Kidney (tissue), 14 donors: ENCODE results near the gene CLDN9. TPM values are rescaled to one million over a fixed set of nuclear protein-coding genes. Genes with fewer than 3 reads are reported as not detected.
A peak's percentile ranks its signal among the peaks of the same experiment; 100 is the strongest.

Experiments
- DNase-seq, 5 donors: peaks; one replicate each; pipeline ENCODE4 v3.0.0-alpha.2; 2013 to 2020
- FAIRE-seq: peaks from 2 replicates; lab custom pipeline; 2012; peaks lifted over from hg19 to GRCh38; lab: Jason Lieb, UNC
- H3K27ac ChIP-seq, 2 donors: one replicate each; pipeline ENCODE4 v1.7.0; 2013; ENCODE audit warnings: low read depth in 2 of 2, low read length in 2 of 2, inconsistent platforms in 1 of 2
- H3K27me3 ChIP-seq: one replicate; pipeline ENCODE4 v1.7.1; 2013; ENCODE audit warnings: low read length, inconsistent platforms; ENCODE audit not compliant: control insufficient read depth, insufficient read depth
- H3K36me3 ChIP-seq, 3 donors: one replicate each; pipeline versions ENCODE4 v1.7.0 to v1.7.1; 2013; ENCODE audit warnings: low read length in 3 of 3, control low read depth in 1 of 3, inconsistent platforms in 1 of 3; ENCODE audit not compliant: insufficient read depth in 3 of 3, control insufficient read depth in 2 of 3
- H3K4me1 ChIP-seq, 3 donors: one replicate each; pipeline versions ENCODE4 v1.7.0 to v1.7.1; 2013; ENCODE audit warnings: low read length in 3 of 3, inconsistent platforms in 1 of 3, low read depth in 1 of 3; ENCODE audit not compliant: control insufficient read depth in 2 of 3, insufficient read depth in 2 of 3
- H3K4me3 ChIP-seq, 3 donors: one replicate each; pipeline versions ENCODE4 v1.7.0 to v1.8.1; 2013; ENCODE audit warnings: low read length in 3 of 3, control low read depth in 1 of 3, inconsistent platforms in 1 of 3
- H3K9ac ChIP-seq, 3 donors: one replicate each; pipeline versions ENCODE4 v1.7.0 to v1.7.1; 2013; ENCODE audit warnings: low read length in 3 of 3, control low read depth in 1 of 3, inconsistent platforms in 1 of 3
- H3K9me3 ChIP-seq, 3 donors: one replicate each; pipeline versions ENCODE4 v1.7.0 to v1.7.1; 2013; ENCODE audit warnings: low read length in 3 of 3, control low read depth in 1 of 3, inconsistent platforms in 1 of 3; ENCODE audit not compliant: control insufficient read depth in 2 of 3, insufficient read depth in 1 of 3
- CTCF ChIP-seq: IDR thresholded peaks from 3 replicates; pipeline ENCODE4 v1.5.1; 2012; ENCODE audit warnings: mild to moderate bottlenecking, moderate library complexity, borderline replicate concordance; ENCODE audit not compliant: insufficient read depth; ENCODE audit errors: extremely low read depth
- intact Hi-C: fragments of 100-400 bp; cut with DNase I; formaldehyde crosslinking; loops from one replicate; pipeline ENCODE4 v1.11.1; 2022
- polyA plus RNA-seq: library from polyadenylated mRNA; stranded (reverse); fragments of 350-450 nt; fragmentation: Illumina TruSeq; extraction: RNeasy Lipid Tissue Mini Kit (QIAGEN cat#74804); gene quantifications from one replicate; pipeline ENCODE4 v1.2.3, GENCODE V29; 2014; ENCODE audit warnings: low read depth, low replicate concordance; ENCODE audit not compliant: insufficient read depth
- total RNA-seq: library from RNA; stranded (reverse); fragmentation: NEBNext Ultra II Directional; extraction: Animal tissue kit (Norgen Biotek cat#: 25700); gene quantifications from one replicate; pipeline ENCODE4 v1.2.1, GENCODE V29; 2021
- donor health status: control.
- donor health status: control.
- donor health status: control.
- donor health status: control.
- donor health status: control.
- donor health status: DM: yes; HTN: yes; CAD: no.
- donor health status: Normal renal cell carcinoma (clear cell type).

CLDN9 gene
- total and polyA plus RNA-seq, 2 donors from 2014 or later, result 0.60 TPM; not detected in 1

GRCh38 chr16:2964475-2965336 is 48.0 kb upstream of the CLDN9 start:
- no peak for TF ChIP-seq CTCF
- no peak overlapping the region for H3K27ac ChIP-seq
- DNase-seq (peak; percentile 80 to 94 (median 84)), FAIRE-seq (no peak)
- intact Hi-C loops, result no loop called here
- H3K9me3 ChIP-seq, result no peaks in the 10 kb centered on the region
- peaks cover 0 to 17% (median 0%) of the 10 kb centered on the region in 3 donors for H3K4me1 ChIP-seq
- no peaks in the 10 kb centered on the region for H3K36me3 ChIP-seq
- no peak overlapping the region for H3K4me3 ChIP-seq
- H3K9ac ChIP-seq, result no peak overlapping the region
- peaks cover 15% of the 10 kb centered on the region for H3K27me3 ChIP-seq

GRCh38 chr16:2966043-2966807 is 46.5 kb upstream of the CLDN9 start:
- FAIRE-seq (no peak), DNase-seq (peak in 2 of 5 donors; percentile 75 to 76)
- Histone ChIP-seq H3K4me1 (peaks cover 0 to 19% (median 0%) of the 10 kb centered on the region in 3 donors), H3K4me3 (no peak overlapping the region), H3K27ac (no peak overlapping the region), H3K9ac (no peak overlapping the region), H3K27me3 (peaks cover 15% of the 10 kb centered on the region), H3K36me3 (no peaks in the 10 kb centered on the region), H3K9me3 (no peaks in the 10 kb centered on the region)
- intact Hi-C loops, result no loop called here
- no peak for TF ChIP-seq CTCF

GRCh38 chr16:2966808-2967191 is 45.9 kb upstream of the CLDN9 start:
- H3K4me3 ChIP-seq, result no peak overlapping the region
- intact Hi-C loops, result no loop called here
- DNase-seq, result peak in 2 of 5 donors; percentile 48 to 84
- H3K4me1 ChIP-seq, result peaks cover 0 to 19% (median 0%) of the 10 kb centered on the region in 3 donors
- no peak overlapping the region for H3K9ac ChIP-seq
- FAIRE-seq, result no peak
- no peaks in the 10 kb centered on the region for H3K9me3 ChIP-seq
- no peak overlapping the region for H3K27ac ChIP-seq
- no peaks in the 10 kb centered on the region for H3K36me3 ChIP-seq
- TF ChIP-seq CTCF, result peak; percentile 25
- peaks cover 15% of the 10 kb centered on the region for H3K27me3 ChIP-seq
